Superior temporal gyrus (tissue), 1 donor: ENCODE results near the gene VTCN1.

Source experiments
- DNase-seq: peaks from one replicate; pipeline ENCODE4 v3.0.0-alpha.2; 2016; ENCODE audit errors: extremely low spot score

The VTCN1 gene

DNA sequence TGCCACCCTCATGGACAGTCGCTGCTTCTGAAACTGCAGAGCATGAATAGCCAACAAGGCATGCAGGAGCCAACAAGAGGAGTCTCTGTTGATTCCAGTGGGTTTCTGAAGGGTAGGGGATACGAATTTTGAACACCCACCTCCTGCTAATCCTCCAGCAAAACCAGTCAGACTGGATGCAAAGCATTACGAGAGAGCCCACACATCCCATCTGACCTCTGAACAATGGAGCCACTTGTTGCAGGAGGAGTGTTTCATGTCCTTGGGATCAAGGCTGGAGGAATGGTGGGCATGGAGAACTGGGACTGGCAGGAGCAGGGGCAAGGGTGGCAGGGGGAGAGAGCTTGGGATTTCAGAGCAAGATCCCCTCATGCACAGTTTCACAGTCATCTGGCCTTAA is 1.6 kb downstream of the VTCN1 start:
- no peak for DNase-seq

DNA sequence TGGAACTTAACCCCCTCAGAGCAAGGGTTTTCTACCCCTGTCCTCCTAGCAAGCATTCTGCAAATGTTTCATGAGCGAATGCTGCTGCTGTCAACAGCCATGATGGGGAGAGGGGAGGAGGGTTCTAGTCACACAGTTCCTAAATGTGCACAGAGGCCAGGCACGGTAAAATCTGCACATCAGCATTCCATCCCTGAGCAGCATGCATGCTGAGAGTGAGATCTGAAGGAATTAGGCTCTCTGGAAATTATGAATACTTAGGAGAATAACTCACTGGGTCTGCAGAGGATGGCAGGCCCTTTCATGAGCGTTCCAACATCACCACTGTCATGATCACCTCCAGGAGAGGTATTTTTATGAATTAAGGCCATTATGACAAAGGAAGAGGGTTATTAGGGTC is 2.1 kb downstream of the VTCN1 start:
- no peak for DNase-seq

DNA sequence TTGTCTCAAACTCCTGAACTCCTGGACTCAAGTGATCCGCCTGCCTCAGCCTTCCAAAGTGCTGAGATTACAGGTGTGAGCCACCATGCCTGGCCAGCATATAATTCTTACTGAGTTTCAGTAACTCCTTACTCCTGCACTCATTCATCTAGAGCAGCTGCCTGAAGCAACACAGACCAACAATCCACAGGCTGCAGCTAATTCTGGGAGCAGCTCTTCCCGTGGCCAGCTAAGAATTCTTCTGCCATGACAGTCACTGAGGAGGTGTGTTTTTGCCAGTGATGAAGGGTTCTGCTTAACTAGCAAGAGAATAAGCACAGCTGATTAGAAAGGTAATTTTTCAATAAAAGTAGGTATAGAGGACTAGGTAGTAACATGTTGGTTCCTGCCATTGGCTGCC is 5.4 kb downstream of the VTCN1 start:
- DNase-seq, result no peak

DNA sequence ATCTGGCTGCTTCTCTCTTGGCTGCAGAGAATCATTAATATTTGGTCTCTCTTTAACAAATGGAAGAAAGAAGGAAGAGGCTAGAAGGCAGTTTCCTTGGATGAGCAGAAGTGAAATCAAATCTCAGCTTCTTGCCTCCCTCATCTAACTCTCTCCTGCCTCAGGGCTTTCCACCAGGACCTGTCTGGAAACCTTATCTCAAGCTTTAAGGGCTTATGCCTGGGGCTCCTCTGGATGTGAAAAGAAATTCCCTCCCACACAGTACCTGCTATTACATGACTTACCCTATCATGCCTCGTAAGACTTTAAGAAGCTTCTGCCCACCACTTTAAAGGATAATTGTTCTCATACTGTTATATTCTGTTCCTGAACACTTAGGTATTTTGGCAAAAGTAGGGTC is 8.9 kb downstream of the VTCN1 start:
- DNase-seq, result no peak

DNA sequence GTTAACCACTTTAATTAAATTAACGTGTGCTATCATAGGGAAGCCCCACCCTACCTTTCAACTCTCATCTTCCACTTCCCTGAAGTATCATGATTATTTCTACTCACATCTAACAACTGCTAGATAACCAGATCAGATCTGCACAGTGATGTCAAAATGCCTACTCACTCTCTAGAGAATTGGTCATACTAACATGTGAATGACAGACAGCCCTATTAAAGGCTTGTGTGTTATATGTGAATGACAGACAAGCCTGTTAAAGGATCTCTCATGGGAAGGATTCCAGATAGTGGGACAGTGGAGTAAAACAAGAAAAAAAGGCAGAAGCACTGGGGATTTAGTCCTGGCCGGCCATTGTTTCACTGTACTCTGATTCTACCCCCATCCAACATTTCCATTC is 12.6 kb downstream of the VTCN1 start:
- DNase-seq, result no peak

DNA sequence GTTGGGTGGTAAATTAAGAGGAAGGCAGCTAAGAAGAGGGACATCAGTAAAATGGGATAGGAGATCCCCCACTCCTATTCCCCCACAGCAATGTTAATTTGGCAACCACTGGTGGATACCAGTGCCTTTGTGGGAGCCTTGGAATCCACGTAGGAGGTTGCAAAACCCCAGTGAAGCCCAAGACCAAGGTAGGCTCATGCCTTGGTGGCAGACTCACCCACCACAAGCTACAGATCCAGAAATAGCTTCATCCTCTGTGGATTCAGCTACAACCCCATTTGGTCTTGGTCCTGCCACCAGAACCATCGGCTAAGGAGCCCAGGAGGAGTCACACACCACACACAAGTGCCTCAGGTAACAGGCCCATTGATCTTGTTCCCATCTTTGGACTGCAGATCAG is 21.0 kb downstream of the VTCN1 start:
- no peak for DNase-seq

DNA sequence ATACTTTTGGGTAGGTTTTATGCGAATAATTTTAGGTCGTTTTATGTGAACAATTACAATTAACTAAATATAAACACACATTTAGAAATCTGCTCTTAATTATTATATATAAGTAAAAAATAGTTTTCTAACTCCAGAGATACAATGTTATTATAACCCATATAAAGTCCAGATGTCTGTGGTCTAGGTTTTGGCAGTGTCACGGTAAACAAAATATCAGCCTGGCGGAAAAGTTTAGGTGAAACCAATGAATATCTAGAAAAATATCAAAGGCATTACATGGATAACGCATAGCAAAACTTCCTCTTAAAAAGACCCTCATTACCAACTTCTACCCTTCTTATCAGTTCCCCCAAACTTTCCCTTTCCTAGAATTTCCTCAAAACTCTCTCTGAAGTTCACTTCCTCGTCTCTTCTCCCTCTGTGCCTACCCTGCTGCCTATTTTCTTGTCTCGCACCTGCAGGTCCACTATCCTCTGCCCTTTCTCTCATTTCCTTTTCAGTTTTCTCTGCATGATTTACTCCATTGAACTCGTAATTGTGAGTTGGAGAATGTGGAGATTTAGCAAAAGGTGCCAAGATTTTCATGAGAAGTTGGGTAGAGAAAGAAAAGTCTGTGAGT is 21.8 kb downstream of the VTCN1 start:
- no peak for DNase-seq

DNA sequence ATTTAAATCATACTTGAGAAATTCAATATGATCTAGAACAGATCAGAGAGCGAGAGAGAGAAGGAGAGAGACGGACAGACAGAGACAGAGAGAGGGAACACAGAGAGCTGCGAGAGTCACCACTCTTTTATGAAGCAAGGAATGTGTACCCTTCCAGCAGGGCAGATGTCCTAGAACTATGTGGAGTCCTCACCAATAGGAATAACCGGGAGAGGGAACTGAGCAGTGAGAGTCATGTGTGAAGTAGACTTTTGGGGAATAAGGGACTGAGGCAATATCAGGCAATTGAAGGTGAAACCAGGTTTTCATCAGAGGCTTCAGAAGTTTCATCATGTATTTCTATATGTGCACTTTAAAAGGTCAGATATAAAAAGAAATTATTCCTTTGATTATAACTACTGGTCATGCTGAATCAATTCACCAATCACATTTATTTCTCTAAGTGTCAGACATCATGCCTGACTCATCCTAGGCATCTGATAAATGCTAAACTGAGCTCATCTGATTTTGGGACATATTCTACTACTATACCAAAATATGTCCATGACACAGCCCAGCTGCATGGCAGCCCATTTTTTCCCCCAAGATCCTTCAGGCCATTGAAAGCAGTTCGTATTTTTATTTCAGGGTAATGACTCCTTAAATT is 22.4 kb downstream of the VTCN1 start:
- DNase-seq, result no peak

DNA sequence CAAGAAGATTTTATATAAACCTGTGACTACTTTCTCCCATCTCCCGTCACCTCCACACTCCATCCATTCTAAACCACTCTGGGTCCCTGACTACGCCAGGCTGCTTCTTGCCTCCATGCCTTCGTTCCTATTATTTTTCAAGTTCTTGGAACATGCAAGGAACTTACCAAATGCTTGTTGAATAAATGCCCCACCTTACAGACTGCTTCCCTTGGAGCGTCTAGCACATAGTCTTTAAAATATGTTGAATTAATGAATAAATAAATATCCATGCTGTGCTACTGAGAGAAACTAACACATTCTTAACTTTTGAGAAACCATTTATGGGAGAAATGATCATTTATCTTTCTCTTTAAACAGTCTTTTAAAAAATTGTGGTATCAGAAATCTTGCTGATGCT is 27.6 kb downstream of the VTCN1 start:
- DNase-seq, result no peak

DNA sequence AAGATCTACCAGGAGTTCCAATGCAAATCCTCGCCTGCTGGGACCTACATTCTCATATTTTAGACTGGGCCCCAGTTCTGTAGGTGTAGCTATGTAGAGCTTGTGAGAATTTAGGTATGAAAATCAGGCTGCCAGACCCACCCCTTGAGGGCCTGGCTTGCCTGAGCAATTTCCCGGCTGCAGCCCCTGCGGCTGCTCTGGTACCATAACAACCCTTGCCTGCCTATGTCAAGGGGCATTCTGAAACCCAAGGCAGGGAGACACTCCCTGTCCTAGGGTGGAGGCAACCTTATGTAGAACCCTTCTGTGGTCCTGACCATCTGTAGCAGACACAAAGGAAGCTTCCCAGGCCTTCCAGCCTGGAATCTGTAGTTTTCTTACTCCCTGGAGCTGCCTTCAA is 28.4 kb downstream of the VTCN1 start:
- no peak for DNase-seq

DNA sequence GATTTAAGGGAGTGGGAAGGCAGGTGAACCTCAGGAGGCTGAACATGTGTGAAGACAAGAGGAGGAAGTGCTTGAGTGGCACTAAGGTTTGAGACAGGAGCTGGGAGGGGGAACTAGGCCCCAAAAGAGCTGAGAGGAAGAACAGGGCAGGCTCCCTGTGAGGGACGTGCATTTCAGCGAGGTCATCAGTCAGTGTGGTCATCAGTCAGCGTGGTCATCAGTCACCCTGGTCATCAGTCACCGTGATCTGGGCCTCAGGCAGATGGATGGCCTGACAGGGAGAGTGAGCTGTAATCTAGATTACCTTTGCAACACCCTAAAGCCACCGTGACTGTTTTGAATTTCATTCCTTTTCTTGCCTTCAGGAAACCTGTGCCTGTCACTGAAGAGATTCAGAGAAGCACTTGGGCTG is 29.1 kb downstream of the VTCN1 start:
- DNase-seq, result no peak

DNA sequence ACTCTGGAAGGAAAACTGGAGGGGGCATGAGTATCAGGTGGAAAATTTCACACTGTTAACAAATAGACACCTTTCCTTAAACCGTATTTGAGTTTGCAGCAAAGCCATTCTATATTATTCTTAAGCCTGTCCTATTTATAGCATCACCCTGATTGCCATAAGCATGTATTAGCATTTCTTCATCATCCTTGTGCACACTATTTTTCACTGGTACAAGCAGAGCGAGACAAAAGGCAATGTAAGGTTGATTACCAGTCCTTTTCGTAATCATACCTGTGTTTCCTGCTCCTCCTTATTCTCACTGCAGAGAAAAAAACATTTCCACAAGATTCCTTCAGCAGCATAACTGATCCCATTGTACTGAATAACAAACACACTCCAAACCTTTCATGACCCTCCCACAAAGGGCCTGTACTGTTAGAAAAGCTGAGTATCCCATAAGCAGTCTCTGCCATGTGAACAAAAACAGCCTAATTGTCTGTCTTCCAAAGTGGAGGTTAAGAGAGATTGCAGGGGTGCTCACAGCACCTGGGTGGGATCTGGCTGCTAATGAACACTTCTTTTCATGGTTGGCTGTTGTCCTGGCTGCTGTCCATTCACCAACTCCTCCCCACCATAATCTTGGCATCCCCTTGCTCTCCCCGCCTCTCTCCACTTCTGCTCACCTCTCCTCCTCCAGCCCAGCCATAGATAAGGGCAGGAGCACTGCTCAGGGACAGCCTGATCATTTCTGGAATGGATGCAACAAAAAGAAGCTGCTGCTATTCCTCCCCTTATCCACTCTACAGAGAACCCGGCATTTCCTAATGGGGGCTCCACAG is 30.4 kb downstream of the VTCN1 start:
- no peak for DNase-seq

DNA sequence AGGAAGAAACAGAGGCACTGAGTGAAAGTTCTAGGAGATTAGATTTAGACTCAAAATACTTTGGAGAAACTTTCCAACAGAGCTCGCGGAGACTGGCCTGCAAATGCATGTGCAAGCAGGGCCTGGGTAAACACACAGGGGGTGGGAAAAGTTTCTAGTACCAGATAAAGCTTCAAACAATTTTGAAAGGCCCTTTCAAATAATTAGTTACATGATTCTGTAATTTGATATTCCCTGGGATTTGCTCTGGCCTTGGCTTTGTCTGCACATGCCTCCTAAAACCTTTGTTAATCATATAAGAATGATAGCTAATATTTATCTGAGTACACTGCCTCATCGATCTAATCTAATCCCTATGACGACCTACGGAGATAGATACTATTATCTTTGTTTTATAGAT is 31.3 kb downstream of the VTCN1 start:
- DNase-seq, result no peak

DNA sequence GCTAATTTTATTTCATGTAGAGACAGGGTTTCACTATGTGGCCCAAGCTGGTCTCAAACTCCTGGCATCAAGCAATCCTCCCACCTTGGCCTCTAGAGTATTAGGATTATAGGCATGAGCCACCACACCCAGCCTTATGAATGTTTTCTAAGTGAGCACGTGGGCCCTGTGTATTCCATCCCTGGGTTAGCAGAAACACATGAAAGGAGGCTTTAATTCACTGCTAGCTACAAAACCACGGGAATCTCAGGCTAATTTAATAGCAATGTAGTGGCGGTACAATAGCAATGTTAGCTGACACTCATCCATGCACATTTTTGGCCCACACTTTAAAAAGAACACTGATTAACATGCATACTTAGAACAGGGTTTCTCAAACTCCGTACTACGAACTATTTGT is 32.0 kb downstream of the VTCN1 start:
- DNase-seq, result no peak

DNA sequence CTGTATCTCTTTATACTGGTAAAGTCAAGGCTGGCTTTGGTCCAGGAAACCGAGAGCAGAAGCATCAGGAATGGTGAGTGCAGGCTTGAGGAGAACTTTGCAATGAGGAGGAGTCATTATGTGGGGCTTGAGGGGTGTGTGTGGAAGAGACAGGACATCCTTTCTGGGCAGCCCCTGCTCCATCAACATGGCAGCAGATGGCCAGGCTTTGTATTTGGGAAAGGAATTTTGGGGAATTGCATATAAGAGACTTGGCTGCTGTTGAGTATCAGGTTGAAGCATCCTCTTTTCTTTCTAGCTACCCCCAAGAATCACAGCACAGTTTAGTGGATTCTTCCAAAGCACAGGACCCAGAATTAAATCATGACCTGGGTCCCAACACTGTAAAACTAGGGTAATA is 33.4 kb downstream of the VTCN1 start:
- no peak for DNase-seq

DNA sequence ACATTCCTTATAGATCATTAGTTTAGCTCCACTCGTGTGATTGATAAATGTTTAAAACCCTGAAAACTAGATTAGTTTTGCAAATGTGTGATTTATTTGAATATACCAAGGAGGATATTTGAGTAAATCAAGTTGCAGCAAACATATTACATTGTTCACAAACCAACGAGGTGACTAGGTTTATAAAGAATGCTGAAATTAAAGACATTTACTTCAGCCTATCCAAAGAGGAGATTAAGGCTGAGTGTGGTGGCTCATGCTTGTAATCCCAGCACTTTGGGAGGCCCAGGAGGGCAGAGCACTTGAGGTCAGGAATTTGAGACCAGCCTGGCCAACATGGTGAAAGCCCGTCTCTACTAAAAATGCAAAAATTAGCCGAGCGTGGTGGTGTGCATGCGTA is 34.1 kb downstream of the VTCN1 start:
- no peak for DNase-seq

DNA sequence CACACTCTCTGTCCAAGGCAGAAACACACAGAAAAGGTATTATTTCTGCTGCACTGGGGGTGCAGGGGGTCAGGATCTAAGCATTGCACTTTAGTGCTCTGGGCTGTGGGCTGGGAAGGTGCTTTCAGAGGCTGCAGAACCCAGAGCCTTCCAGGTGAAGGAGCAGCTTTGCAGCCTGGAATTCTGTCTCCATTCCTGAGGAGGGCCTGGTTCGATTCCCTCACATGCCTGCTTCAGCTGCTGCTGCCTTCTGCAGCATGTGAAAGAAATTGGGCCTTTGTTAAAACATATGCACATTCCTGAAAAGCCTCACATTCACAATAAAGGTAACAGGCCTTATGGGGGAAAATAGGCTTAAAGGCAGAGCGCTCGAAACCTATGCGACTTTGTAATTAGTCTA is 35.9 kb downstream of the VTCN1 start:
- DNase-seq, result no peak

DNA sequence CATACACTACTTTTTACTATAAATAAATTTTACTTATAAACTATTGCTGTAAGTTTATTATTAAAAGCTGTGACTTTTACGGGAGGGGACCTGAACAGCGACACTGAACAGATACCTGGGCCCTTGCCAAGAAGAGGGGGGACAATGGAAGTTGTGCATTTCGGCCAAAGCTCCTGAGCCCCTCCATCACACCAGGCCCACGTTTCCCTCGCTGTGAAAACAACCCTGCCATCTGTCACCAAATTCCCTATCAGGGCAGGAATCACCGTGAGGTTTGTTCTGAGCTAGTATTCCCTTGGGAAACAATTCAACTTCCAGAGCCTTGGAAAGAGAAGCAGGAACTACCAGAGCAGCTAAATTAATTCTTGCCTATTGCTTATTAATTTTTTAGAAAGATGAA is 37.0 kb downstream of the VTCN1 start:
- no peak for DNase-seq

DNA sequence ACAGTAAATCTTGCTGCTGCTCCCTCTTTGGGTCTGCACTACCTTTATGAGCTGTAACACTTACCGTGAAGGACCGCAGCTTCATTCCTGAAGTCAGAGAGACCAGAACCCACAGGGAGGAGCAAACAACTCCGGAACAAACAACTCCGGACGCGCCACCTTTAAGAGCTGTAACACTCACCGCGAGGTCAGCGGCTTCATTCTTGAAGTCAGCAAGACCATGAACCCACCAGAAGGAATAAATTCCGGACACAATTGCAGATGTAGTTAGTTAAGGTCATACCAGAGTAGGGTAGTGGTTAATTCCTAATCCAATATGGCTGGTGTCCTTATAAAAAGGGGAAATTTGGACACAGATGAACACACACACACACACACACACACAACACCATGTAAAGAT is 37.7 kb downstream of the VTCN1 start:
- no peak for DNase-seq

DNA sequence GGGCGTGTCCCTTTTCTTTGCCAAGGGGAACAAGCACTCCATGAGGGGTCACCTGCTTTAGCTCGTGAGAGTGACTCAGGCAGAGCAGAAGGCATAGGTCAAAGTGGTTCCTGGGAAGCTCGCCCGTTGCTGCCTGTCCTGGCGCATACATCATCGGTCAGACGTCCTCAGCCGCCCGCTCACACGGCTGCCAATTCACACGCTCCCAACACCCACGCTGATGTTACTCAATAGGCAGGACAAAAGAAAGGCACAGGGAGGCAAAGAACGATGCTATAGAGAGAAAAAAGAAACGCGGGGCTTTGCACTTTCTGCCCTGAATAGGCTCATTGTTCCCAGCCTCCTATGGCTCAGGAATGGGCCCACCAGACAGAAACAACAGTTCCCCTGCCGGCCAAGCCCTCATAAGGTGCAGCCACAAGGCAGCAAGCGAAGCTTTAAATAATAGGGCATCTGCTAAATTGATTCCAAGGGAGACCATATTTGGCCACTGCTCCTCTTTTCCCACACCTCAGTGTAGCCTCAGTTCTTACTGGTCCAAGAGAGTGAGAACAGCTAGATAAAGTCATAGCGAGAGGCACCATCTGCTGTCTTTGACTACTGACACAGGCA is 38.7 kb downstream of the VTCN1 start:
- no peak for DNase-seq

DNA sequence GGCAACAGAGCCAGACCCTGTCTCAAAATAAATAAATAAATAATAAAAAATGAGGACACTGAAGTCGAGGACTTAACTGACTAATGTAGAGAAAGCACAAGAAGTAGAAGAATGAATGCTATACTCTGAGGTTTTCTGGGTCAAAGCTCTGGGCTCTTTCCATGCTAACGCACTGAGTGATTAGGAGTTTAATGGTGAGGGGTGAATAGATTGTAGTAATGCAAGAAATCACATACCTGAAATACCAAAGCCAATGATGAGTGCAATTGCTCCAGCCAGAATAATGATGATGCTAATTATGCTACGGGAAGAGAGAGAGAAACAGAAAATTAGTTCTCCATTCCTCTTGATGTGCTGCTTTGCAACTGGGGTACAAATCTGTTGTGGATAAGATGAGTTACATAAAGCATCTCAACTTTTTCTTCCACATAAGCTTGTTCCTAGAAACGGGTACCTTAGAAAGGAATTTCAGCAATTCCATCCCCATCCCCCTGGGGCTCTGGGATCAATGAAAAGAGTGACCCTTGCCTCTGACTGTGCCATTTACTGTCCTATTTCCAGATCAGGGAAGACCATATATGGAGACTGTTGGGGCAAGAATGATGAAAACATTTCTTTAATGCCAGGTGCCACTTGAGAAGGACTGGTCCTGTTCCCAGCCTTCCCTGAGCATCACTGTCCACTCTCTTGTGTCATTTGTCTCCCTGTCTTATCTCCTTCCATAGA is 40.7 kb downstream of the VTCN1 start:
- no peak for DNase-seq

DNA sequence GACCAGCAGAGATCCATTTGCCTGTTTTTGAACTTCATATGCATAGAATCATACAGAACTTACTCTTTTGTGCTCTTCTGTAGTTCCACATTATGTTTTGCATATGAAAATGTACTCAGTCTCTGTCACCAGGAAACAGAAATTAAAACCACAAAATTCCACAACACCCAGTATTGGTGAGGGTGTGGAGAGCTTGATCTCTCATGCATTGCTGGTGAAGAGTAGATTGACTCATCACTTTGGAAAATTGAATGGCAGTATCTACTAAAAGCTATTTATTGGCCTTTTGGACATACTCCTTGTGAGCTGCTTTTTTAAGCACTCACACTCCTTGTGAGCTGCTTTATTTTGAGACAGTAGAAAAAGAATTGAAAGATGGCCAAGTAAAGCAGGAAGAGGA is 43.3 kb downstream of the VTCN1 start:
- no peak for DNase-seq
